Stimulated activated CD8-positive, alpha-beta memory T cell treated with anti-CD3 and anti-CD28 coated beads, Interleukin-12 subunit alpha, Interleukin-12 subunit beta, amount 100 ng/mL, for 24 hours (primary cell): ENCODE results near the gene RXRB.
"Not testable (repeated sequence)": the region's sequence is repeated elsewhere in the genome, so short reads cannot be mapped to it uniquely, and the experiment has no call there.

Source experiments
- DNase-seq: peaks from one replicate; pipeline ENCODE4 v3.0.0-alpha.2; 2020; ENCODE audit errors: extremely low read depth

The RXRB gene

GRCh38 chr6:33200219-33201146 lies at the start of gene RXRB, which contains the start of gene SLC39A7:
TSS of gene RXRB (minus strand) at chr6:33200665. CDS start at chr6:33200476, 189 bp downstream.
TSS of gene SLC39A7 (plus strand) at chr6:33200867. CDS start at chr6:33201246, 379 bp downstream.
- peak; percentile 98 for DNase-seq

DNA sequence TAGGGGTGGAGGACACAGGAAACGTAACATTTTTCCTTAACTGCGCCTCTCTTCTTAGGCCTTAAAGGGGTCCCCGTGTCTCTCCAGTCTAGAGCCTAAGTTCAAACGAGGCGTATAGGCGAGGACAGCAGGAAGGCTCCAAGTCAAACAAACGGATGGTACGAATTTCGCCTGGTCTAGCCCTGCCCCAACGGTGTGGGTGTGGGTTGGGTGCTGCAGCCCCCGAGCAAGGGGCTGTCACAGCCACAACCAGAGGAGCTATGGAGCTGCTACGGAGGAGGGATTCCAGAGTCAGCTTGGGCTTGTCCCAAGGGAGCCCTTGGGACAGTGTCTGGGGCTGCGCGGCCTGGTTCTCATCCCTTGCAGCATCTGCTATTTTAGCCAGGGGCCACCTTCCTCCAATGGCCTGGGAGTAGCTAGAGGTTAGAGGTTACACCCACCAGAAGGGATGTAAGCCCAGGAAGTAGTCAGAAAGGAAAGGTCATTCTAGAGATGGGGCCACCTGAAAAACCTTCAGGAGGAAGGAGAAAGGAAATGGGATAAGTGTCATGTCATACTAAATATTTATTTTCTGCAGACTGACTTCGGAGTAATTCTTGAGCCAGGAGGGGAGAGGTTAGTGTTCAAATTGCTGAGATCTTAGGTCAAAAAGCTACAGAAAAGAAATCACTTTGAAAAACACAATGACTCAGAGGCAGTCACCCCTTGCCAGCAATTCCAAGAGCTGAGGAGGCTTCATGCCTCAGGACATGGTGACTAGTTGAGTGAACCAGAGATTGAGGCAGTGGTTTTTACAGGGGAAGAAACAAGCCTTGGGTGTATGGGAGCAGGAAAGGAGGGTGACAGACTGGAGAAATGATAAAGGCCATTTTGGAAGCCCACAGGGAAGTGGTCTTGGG lies 49.5 kb upstream of the RXRB start:
- DNase-seq: no peak

GRCh38 chr6:33248932-33249731 lies 48.7 kb upstream of the RXRB start:
- peak; percentile 84 for DNase-seq

- DNase-seq: no peak
These were observed 48.1 kb upstream of the RXRB start for GRCh38 chr6:33248643-33248931.

DNA sequence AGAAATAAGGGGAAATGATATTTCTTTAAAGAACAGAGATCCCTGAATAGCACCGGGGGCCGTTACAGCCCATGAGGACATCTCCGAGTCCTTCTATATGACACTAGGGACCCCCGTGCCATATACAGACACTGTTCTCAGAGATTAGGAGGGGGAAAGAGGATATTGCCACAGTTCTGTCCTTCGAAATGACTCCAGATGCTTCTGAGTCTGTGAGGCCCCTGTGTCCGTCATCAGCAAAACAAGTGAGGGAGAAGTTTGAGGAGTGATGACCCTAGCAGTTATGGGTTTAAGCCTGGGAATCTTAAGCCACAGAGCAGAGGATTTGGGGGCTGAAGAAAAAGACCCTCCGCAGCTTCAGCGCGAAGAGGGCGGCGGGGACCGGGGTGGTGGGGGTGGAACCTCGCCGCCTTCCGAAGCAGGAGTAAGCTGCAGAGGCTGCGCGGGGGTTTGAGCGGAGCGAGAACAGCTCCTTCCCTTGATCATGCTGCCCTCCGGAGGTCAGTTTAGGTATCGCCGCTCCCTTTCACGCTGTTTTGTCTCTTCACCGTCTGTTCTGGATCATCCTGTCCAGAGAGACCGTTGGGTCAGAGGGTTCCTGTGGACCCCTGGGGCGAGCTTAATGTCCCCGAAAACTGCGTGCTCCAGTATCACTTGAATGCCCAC lies 47.6 kb upstream of the RXRB start:
- DNase-seq: peak; percentile 78

- no peak for DNase-seq
These were observed 43.0 kb upstream of the RXRB start for GRCh38 chr6:33243476-33243875.

- DNase-seq: no peak
These were observed 41.5 kb upstream of the RXRB start for GRCh38 chr6:33241968-33242367.

DNA sequence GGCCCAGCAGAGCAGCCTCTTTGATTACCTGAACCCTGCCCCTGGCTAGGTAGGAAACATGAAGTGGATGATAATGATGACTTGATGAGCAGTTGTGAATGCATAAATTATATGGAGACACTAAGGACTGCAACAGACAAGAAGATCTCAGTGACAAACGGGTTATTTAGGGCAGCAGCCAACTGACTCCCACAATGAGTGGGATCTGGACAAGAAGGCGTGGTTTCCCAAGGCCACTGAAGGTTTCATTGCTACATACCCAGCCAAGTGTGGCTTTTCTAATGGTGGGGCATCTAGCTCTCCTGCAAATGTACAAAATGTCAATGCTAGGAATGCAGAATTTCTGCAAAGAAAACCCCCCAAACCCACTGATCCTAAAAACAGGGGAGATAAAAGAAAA lies 37.3 kb upstream of the RXRB start:
- DNase-seq: no peak

DNA sequence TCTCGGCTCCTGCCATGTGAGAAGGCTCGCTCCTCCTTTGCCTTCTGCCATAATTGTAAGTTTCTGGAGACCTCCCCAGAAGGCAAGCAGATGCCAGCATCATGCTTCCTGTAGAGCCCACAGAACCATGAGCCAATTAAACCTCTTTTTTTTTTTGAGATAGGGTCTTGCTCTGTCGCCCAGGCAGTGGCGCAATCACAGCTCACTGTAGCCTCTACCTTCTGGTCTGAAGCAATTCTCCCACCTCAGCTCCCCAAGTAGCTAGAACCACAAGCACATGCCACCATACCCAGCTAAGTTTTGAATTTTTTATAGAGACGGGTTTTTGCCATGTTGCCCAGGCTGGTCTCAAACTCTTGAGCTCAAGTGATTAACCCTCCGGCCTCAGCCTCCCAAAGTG lies 36.4 kb upstream of the RXRB start:
- no peak for DNase-seq

GRCh38 chr6:33236328-33236727 lies 35.9 kb upstream of the RXRB start:
- DNase-seq: no peak

GRCh38 chr6:33235221-33235634 lies 34.8 kb upstream of the RXRB start:
- DNase-seq: no peak

DNA sequence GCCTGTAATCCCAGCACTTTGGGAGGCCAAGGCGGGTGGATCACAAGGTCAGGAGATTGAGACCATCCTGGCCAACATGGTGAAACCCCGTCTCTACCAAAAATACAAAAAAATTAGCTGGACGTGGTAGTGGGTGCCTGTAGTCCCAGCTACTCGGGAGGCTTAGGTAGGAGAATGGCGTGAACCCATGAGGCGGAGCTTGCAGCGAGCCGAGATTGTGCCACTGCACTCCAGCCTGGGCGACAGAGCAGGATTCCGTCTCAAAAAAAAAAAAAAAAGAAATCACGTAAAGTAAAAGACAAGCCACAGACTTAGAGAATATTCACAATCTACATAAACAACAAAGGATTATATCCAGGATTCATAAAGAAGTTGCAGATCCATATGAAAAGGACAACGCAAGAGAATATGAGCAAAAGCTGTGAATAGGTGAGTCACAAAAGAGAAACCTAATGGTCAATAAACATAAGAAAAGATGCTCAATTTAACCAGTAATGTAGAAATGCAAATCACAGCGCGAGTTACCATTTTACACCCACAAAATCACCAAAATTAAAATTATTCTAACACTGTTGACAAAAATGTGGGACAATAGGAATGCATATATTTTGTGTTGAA lies 26.1 kb upstream of the RXRB start:
- DNase-seq: not testable (repeated sequence)

- DNase-seq: no peak
These were observed 17.2 kb upstream of the RXRB start for GRCh38 chr6:33217681-33218080.

GRCh38 chr6:33217246-33217645 lies 16.8 kb upstream of the RXRB start:
- DNase-seq: no peak

- no peak for DNase-seq
These were observed 15.7 kb upstream of the RXRB start for GRCh38 chr6:33216117-33216649.

DNA sequence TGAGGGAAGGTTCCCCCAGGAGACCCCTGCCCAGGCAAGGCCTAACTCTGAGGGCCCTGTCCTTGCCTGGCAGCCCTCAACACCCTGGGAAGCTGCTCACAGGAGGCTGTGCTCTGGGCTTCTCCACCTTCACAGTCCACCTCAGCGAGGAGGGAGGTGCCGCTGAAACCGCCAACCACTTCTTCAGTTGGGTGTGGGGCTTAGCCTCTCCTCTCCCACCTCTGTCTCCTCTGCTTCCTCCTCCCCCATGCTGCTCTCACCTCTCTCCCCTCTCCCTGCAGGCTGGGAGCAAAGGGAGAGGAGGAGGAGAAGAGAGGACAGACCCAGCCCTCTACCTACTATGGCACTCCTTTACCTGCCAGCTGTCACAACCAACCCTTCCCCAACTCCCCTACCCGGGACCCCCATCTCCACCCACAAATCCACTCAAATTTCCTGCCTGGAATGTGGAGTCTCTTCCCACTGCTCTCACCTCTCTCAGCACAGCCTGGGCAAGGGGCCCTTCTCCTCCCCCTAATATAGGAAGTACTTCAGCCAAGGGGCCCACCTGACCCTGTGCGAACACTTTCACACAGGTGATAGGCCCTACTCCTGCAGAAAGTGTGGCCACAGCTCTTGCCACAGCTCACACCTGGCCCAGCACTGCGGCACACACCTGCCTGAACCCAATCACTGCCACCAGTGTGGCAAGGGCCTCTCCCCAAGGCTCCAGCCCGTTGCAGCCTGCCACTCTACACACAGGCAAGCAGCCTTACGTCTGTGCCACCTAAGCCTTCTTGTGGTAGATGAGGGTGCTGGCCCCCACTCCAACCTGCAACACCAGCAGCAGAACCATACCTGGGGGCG lies 15.0 kb upstream of the RXRB start:
- no peak for DNase-seq

- no peak for DNase-seq
These were observed 13.5 kb upstream of the RXRB start for GRCh38 chr6:33213989-33214335.

DNA sequence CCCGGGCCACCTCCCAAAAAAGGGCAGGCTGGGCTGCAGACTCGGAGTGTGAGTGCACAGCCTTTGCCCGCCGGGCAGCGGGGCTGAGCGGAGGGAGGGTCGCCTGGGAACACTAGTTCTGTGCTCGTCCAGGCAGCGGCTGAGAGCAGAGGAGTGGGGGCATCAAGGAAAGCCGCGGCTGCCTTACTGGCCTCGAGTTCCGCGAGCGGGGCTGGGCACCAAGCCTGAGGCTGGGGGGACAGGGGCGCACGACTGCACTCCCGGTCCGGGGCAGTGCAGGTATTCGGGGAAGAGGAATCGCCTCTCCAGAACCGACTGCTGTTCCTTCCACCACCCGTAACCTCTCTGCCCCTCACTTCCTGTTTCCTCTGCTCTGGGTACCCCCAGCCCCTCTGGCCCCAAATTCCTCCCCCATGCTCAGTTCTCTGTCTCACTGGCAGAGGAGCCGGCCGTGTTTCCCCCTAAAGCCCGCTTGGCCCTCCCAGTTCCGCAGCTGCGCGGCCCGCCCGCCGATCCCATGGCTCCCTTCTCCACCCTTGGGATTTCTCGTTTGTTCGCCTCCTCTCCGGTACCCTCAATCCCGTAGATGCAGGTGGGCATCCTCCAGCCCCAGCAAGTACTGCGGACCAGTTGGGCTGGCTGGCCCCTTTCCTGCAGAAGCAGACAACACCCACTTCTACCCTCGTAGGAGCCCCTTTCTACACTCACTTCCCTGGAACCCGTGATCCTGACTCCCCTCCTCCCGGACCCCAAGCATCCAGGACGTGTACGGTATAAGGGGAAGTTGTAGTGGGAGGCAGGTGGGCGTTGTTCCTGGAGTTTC lies 12.9 kb upstream of the RXRB start:
- no peak for DNase-seq

- no peak for DNase-seq
These were observed 12.3 kb upstream of the RXRB start for GRCh38 chr6:33212857-33213165.
